Measurements from ENCODE around the gene DCHS1.

Gene DCHS1

DNA sequence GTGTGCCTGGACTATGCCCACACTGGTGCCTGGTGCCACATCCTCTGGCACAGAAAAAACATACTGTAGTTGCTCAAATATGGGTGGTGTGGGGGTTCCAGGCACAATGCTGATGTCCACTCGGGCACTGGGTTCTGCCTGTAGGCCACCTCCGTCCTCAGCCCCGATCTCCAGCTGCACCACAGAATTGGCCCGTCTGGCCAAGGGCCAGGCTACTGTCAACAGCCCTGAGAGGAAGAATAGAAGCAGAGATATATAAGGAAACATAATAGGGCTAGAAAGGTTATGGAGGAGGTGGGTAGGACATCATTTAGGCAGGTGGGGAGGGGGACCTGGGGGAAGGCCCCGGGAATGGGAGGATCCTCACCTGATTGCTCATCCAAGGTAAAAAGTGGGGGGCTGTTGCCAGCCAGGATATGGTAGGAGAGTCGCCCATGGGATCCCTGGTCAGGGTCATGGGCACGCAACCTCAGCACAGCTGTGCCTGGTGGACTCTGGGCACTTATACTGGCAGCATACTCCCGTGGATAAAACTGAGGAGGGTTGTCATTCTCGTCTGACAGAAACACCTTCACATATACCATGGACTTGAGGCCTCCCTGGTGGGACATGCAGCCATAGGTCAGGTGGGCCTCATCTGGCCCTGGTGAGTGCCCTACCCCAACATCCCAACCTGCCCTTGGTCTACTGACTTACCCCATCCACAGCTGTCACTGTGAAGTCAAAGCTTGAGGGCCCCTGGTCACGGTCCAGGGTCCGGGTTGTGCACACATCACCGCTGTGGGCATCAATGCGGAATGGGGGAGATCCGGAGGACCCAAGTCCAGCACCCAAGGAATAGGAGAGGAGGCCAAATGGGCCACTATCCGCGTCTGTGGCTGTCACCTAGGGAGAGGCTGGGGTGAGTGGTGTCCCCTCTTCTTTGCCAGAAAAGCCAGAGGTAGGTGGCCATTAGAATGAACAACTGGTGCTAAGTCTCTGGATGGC lies 21.9 kb downstream of the DCHS1 start:
- Mint-ChIP-seq H3K4me1 (ENCODE audit: low read depth) (no peaks in the 10 kb centered on the region), H3K27me3 (ENCODE audit: low read depth) (no peaks in the 10 kb centered on the region), H3K9me3 (no peaks in the 10 kb centered on the region), H3K36me3 (ENCODE audit: low read depth) (no peaks in the 10 kb centered on the region), H3K27ac (no peak overlapping the region), H3K4me3 (no peak overlapping the region)
- no peak for DNase-seq (ENCODE audit: low spot score)

DNA sequence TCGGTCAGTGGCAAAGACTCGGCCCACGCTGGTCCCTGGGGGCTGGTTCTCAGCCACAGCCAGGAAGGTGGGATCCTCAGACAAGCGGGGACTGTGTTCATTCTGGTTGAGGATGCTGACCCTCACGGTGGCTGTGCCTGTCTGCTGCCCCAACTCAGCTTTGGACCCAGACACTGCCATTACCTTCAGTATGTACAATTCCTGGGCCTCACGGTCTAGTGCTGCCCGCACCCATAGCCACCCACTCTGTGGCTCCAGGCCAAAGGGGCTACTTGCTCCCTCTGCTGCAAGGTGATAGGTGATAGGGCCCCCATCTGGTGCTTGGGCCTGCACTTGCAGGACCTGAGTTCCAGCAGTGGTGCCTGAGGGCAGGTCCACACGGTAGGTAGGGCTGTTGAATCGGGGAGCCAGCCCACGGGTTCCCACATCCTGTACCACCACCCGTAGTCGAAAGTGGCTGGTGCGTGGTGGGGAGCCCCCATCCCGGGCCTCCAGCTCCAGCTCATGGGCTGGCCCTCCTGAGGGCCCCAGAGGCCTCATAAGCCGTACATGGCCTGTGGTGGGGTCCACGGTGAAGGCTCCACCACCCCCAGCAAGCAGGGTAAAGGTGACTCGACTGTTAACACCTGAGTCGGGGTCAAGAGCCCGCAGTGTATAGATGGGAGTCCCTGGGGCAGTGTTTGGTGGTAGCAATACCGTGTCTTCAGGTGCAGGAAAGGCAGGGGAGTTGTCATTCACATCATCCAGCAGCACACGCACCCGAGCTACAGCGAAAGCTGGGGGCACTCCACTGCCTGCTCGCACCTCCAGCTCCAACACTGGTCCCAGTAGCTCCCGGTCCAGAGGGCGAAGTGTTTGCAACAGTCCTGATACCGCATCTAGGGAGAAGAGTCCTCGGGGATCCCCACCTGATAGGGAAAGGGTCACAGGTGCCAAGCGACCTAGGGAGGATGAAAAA lies 23.2 kb downstream of the DCHS1 start:
- Mint-ChIP-seq H3K4me3 (no peak overlapping the region), H3K9me3 (no peaks in the 10 kb centered on the region), H3K27me3 (ENCODE audit: low read depth) (no peaks in the 10 kb centered on the region), H3K27ac (no peak overlapping the region), H3K36me3 (ENCODE audit: low read depth) (no peaks in the 10 kb centered on the region), H3K4me1 (ENCODE audit: low read depth) (peaks cover 9% of the 10 kb centered on the region)
- DNase-seq (ENCODE audit: low spot score), result no peak

DNA sequence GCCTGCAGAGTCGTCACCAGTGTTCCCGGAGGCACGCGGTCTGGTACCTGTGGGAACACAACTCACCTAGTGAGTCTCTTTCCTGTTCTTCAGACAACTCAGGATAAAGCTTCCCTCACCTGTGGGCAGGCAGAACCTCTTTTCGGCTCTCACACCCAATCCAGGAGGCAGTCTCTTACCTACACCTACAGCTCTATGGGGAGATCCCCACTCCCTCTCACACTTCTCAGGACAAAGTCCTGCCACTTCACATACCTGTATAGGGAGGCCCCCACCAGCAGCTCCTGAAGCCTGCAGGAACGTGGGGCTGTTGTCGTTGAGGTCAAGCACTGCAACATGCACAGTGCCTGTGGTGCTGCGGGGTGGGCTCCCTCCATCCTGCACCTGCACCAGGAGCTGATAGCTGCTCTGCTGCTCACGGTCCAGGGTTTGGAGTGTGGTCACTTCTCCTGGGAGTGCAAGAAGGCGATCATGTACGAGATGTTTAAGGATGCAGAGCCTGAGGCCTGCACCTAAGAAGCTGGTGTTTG lies 24.2 kb downstream of the DCHS1 start:
- H3K9me3 Mint-ChIP-seq, result no peaks in the 10 kb centered on the region
- no peak for DNase-seq (ENCODE audit: low spot score)
- H3K4me1 Mint-ChIP-seq (ENCODE audit: low read depth), result peaks cover 15% of the 10 kb centered on the region
- no peak overlapping the region for H3K27ac Mint-ChIP-seq
- no peaks in the 10 kb centered on the region for H3K27me3 Mint-ChIP-seq (ENCODE audit: low read depth)
- H3K4me3 Mint-ChIP-seq, result no peak overlapping the region
- H3K36me3 Mint-ChIP-seq (ENCODE audit: low read depth), result no peaks in the 10 kb centered on the region

DNA sequence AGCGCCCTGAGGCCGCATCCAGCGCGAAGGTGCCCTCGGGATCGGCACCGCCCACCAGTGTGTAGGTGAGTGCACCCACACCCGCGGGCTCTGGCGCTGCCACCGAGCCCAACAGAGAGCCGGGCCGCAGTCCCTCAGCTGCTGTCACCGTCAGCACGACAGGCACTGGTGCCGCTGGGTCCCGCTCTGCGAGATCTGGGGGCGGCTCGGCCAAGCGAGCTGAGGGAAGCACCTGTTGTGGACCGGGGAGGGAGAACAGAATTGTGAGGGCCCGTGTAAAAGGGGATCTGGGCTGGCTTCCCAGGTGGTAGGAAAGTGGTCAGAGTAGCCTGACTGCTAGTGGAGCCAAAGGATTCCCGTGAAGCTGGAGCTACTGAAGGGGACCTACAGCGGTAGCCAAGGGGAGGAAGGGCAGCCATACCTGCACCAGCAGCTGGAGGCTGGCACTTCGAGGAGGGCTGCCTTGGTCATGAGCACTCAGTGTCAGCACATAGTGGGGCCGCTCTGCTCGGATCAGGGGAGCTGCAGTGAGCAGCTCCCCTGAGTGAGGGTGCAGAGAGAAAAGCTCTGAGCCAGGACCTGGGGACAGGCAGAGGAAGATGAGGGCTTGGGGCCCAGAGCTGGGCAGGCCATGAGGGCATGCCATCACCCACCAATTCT lies 24.8 kb downstream of the DCHS1 start:
- H3K9me3 Mint-ChIP-seq, result no peaks in the 10 kb centered on the region
- H3K4me3 Mint-ChIP-seq, result no peak overlapping the region
- no peak overlapping the region for H3K27ac Mint-ChIP-seq
- peaks cover 17% of the 10 kb centered on the region for H3K4me1 Mint-ChIP-seq (ENCODE audit: low read depth)
- H3K27me3 Mint-ChIP-seq (ENCODE audit: low read depth), result no peaks in the 10 kb centered on the region
- no peak for DNase-seq (ENCODE audit: low spot score)
- H3K36me3 Mint-ChIP-seq (ENCODE audit: low read depth), result no peaks in the 10 kb centered on the region

DNA sequence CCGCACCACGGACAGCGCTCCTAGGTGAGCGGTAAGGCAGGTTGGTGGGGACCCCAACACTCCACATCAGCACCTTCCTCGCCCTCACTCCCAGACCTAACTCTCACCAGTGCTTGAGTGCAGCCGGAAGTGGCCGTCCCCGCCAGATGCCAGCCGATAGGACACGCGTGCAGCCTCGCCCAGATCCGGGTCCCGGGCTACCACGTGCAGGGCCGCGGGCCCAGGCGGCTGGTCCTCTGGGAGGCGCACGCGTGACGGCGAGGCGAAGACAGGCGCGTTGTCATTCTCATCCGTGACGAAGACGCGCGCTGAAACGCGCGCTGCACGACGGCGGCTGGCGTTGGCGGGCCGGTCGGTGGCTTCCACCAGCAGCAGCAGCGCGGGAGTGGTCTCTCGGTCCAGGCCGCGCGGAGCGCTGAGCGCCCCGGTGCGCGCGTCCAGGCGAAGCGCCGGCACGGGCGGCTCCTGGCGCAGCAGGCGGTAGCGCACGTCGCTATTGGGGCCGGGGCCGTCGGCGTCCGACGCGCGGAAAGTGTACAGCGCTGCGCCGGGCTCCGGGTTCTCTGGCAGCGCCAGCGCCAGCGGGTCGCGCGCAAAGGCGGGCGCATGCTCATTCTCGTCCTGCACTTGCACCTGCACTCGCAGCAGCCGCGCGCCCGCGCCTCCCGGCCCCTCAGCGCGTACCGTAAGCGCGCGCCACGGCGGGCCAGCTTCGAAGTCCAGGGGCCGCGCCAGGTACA lies 25.5 kb downstream of the DCHS1 start:
- H3K9me3 Mint-ChIP-seq, result no peaks in the 10 kb centered on the region
- H3K27ac Mint-ChIP-seq, result no peak overlapping the region
- H3K36me3 Mint-ChIP-seq (ENCODE audit: low read depth), result no peaks in the 10 kb centered on the region
- DNase-seq (ENCODE audit: low spot score), result no peak
- H3K4me3 Mint-ChIP-seq, result no peak overlapping the region
- peaks cover 17% of the 10 kb centered on the region for H3K4me1 Mint-ChIP-seq (ENCODE audit: low read depth)
- H3K27me3 Mint-ChIP-seq (ENCODE audit: low read depth), result no peaks in the 10 kb centered on the region

DNA sequence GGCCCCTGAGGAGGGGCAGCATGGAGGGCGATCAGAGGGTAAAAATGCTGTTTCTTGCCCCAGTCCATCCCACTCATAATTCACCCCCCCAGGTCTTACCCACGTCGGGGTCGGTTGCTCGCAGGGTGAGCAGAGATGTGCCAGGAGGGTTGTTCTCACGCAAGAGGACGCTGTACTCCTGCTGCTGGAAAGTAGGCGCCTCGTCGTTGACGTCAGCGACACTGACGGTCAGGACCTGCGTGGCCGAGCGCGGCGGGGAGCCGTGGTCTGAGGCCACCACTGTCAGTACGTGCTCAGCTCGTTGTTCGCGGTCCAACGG lies 26.1 kb downstream of the DCHS1 start:
- Mint-ChIP-seq H3K36me3 (ENCODE audit: low read depth) (no peaks in the 10 kb centered on the region), H3K4me3 (no peak overlapping the region), H3K4me1 (ENCODE audit: low read depth) (peaks cover 17% of the 10 kb centered on the region), H3K27ac (no peak overlapping the region), H3K9me3 (no peaks in the 10 kb centered on the region), H3K27me3 (ENCODE audit: low read depth) (no peaks in the 10 kb centered on the region)
- no peak for DNase-seq (ENCODE audit: low spot score)

DNA sequence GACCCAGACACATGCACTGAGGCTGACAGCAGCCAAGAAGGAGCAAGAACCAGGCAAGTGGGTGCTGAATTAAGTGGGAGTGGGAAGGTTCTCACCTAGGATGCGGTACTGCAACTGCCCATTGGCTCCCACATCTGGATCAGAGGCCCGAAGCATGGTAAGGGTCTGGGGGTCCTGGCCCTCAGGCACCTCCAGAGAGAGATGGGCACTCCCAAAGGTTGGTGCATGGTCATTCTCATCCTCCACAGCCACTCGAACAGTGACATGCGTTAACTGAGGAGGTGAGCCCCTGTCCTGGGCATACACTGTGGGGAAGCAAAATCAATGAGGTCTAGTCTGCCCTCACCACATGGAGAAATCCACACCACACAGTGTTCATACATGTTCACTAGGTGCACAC lies 27.1 kb downstream of the DCHS1 start:
- Mint-ChIP-seq H3K27me3 (ENCODE audit: low read depth) (no peaks in the 10 kb centered on the region), H3K9me3 (no peaks in the 10 kb centered on the region), H3K4me1 (ENCODE audit: low read depth) (peaks cover 17% of the 10 kb centered on the region), H3K4me3 (no peak overlapping the region), H3K27ac (no peak overlapping the region), H3K36me3 (ENCODE audit: low read depth) (no peaks in the 10 kb centered on the region)
- DNase-seq (ENCODE audit: low spot score), result no peak

DNA sequence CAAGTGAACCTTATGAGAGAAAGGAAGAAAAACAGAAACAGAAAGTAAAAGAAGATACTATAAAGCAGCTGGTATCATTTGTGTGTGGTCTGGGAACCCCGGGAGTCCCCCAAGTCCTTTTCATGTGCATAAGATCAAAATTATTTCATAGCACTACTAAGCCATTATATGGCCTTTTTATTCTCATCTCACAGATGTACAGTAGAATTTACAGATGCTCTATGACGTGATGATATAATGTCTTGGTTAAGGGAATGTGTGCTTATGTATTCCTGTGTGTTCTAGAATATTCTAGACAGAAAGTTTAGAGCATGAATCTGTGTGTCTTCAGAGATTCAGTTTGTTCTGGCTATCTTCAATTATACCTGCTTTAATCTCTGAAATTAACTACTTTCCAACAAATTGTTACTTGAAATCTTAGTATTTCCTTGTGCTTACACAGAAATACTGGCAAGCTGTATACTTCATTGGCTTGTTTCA lies 27.8 kb downstream of the DCHS1 start:
- Mint-ChIP-seq H3K36me3 (ENCODE audit: low read depth) (no peaks in the 10 kb centered on the region), H3K27me3 (ENCODE audit: low read depth) (no peaks in the 10 kb centered on the region), H3K27ac (peak overlapping the region; percentile 73), H3K9me3 (no peaks in the 10 kb centered on the region), H3K4me3 (peak overlapping the region; percentile 60), H3K4me1 (ENCODE audit: low read depth) (peaks cover 17% of the 10 kb centered on the region)
- no peak for DNase-seq (ENCODE audit: low spot score)

DNA sequence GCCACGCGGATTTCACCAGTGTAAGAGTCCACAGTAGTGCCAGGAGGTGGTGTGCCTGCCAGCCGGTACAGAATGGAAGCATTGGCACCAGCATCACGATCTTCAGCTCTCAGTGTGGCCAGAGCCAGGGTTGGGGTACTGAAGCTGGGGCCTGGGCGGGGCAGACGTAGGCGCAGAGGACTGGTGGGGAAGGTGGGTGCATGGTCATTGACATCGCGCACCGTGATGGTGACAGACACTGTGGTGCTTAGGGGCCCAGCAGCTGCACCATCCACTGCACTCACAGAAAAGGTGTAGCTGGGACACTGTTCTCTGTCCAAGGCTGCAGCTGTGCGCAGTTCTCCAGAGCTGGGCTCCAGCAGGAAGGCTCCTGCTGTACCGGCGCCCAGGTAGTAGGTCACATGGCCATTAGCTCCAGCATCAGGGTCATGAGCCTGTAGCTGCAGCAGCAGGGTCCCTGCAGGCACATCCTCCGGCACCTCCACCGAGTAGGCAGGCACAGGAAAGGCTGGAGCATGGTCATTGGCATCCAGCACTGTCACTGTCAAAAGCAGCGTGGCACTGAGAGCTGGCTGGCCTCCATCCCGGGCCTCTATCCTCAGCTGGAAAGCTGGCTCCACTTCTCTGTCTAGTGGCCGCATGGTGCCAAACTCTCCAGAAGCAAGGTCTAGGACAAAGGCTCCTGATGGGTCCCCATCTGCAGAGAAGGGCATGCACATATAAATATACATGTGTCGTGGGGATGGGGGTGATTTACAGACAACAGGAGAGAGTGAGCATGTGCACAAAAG lies 28.4 kb downstream of the DCHS1 start:
- H3K4me1 Mint-ChIP-seq (ENCODE audit: low read depth), result peaks cover 17% of the 10 kb centered on the region
- peak overlapping the region; percentile 60 for H3K4me3 Mint-ChIP-seq

DNA sequence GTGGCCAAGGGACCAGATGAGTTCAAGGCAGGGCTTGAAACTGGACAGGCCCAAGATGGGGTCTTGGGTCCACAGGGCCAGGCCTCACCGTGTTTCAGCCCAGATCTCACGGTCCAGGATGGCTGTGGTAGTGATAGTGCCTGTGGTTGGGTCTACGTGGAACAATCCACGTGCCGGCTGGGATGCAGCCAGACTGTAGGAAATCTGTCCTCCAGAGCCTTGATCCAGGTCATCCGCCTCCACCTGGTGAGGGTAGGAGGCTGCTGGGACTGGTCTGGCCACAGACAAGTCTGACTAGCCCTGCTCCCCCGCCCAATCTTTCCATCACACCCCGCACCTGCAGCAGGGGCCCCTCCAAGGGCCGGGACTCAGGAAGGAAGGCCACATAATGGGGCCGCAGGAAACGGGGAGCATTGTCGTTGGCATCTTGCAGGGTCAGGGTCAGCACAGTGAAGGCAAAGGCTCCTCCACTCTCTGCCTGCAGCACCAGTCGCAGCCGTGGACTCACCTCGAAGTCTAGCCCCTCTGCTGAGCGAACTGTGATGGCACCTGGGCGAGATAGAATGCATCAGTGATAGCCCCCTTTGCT lies 29.7 kb downstream of the DCHS1 start:
- Mint-ChIP-seq H3K27me3 (ENCODE audit: low read depth) (no peaks in the 10 kb centered on the region), H3K36me3 (ENCODE audit: low read depth) (no peaks in the 10 kb centered on the region), H3K4me1 (ENCODE audit: low read depth) (peaks cover 17% of the 10 kb centered on the region), H3K4me3 (no peak overlapping the region), H3K9me3 (no peaks in the 10 kb centered on the region), H3K27ac (no peak overlapping the region)
- DNase-seq (ENCODE audit: low spot score), result no peak

More for the DNA sequence above, 28.4 kb downstream of the DCHS1 start:
- H3K27ac Mint-ChIP-seq, result peak overlapping the region; percentile 73
- H3K9me3 Mint-ChIP-seq, result no peaks in the 10 kb centered on the region
- H3K27me3 Mint-ChIP-seq (ENCODE audit: low read depth), result no peaks in the 10 kb centered on the region
- DNase-seq (ENCODE audit: low spot score), result no peak
- H3K36me3 Mint-ChIP-seq (ENCODE audit: low read depth), result no peaks in the 10 kb centered on the region

DNA sequence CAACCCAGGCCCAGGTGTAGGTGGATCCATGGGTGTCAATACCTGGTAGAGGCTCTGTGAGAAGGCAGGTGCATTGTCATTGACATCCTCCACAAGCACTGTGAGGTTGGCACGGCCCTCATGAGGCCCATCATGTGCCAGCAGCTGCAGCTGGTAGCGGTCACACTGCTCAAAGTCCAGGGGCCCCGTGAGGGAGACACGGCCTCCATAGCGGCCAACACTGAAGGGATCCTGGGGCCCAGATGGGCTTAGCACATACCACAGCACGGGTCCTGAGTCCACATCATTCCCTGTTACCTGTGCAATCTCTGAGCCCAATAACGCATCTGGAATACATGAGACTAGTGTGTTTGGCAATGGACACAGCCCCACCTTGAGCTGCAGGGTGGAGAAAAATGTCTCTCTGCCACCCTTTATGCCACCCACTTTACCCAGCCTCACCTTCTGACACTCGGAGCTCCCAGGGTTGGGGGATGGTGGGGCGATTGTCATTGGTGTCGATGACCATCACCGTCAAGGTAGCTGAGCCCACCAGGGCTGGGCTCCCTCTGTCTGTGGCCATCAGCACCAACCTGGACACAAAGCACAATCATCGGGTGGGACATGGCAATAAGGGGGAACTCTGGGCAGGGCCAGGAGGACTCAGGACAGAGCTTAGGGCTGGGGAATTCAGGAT lies 30.3 kb downstream of the DCHS1 start:
- Mint-ChIP-seq H3K27me3 (ENCODE audit: low read depth) (no peaks in the 10 kb centered on the region), H3K9me3 (no peaks in the 10 kb centered on the region), H3K4me1 (ENCODE audit: low read depth) (peaks cover 17% of the 10 kb centered on the region), H3K4me3 (no peak overlapping the region), H3K27ac (no peak overlapping the region), H3K36me3 (ENCODE audit: low read depth) (no peaks in the 10 kb centered on the region)
- DNase-seq (ENCODE audit: low spot score), result no peak

Measured in T-helper 2 cell treated with Interferon-gamma antibody and Interleukin-4, amounts not matched to agents 5 μg/mL and 100 μg/mL, for 36 hours (primary cell).